NCI-H1417 treated with DMSO at 0.1 percent for 48 hours (cell line): ENCODE measurements around the gene PDCD7.
A peak's percentile ranks its signal among the peaks of the same experiment; 100 is the strongest.
"Not testable (repeated sequence)": the region's sequence is repeated elsewhere in the genome, so short reads cannot be mapped to it uniquely, and the experiment has no call there.

ENCODE experiments used
- DNase-seq: peaks from one replicate; lab custom pipeline; 2025; lab: John Stamatoyannopoulos, UW

PDCD7 gene

GRCh38 chr15:65130941-65131340, 2.7 kb downstream of the PDCD7 start:
- DNase-seq: no peak

GRCh38 chr15:65115542-65115941, 18.1 kb downstream of the PDCD7 start:
- peak; percentile 24 for DNase-seq

GRCh38 chr15:65115086-65115485, 18.5 kb downstream of the PDCD7 start, which contains the start of gene UBAP1L:
Gene UBAP1L, minus strand, starts transcription at chr15:65115200. Its CDS starts 8,985 bp downstream, at chr15:65106215.
- DNase-seq: no peak

- DNase-seq: no peak
These were observed 22.8 kb downstream of the PDCD7 start for GRCh38 chr15:65110676-65111292.

GRCh38 chr15:65106011-65106590, 27.5 kb downstream of the PDCD7 start:
- no peak for DNase-seq

- no peak for DNase-seq
These were observed 28.6 kb downstream of the PDCD7 start for GRCh38 chr15:65105038-65105437.

GRCh38 chr15:65102912-65103311, 30.7 kb downstream of the PDCD7 start:
- no peak for DNase-seq

DNA sequence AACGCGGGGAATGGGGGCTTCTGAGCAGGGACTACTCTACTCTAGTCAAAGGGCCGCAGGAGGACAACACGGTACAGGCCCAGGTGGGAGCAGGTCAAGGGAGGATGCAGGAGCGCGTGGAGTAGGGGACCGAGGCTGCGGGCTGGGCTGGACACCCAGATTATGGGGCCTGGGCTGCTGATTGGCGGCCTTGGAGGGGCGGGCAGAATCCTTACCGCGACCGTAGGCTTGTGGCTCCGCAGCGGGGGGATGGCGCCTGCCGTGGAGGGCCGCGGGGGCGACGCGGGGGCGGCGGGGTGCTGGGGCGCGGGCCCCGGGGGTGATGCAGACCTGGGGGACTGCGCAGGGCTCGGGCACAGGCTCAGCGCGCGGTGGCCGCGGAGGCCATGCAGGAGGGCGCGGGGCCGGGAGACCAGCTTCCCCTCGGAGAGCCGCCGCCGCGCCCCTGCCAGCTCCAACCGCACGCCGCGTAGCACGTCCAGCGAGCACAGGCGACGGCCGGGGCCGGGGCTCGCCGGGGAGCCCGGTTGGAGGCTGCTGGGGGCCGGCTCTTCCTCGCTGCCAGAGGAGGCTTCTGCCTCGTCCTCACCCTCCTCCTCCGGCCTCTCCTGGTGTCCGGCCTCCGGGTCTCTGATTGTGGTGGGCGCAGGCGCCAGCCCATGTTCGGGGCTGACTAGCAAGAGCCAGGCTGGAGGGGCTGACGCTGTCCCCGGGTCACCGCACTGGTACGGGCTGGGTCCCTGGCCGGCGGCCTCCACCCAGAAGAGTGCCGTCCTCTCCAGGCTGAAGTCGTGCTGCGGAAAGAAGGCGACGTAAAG, 31.5 kb downstream of the PDCD7 start:
- DNase-seq: no peak

- DNase-seq: no peak
These were observed 32.2 kb downstream of the PDCD7 start for GRCh38 chr15:65101411-65101890.

DNA sequence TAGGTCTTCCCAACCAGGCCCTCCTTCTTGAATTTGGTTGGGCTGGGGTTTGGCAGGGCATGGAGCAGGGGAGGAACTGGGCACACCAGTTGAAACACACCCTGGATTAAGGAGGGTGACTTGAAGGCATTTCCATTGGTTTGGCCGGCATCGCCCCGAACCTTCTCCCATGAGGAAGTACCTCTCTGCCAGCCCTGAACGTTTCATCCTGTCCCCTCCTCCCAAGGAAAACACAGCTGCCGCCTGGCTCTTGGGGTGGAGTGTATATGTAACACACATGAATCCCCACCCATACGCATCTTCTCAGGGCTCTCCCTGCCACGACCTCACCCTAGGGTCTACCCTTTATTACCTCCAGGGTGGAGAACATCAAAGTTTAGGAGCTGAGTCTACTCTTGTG, 33.2 kb downstream of the PDCD7 start:
- no peak for DNase-seq

- not testable (repeated sequence) for DNase-seq
These were observed 33.8 kb downstream of the PDCD7 start for GRCh38 chr15:65099801-65100200.

- no peak for DNase-seq
These were observed 34.3 kb downstream of the PDCD7 start for GRCh38 chr15:65099336-65099735.

DNA sequence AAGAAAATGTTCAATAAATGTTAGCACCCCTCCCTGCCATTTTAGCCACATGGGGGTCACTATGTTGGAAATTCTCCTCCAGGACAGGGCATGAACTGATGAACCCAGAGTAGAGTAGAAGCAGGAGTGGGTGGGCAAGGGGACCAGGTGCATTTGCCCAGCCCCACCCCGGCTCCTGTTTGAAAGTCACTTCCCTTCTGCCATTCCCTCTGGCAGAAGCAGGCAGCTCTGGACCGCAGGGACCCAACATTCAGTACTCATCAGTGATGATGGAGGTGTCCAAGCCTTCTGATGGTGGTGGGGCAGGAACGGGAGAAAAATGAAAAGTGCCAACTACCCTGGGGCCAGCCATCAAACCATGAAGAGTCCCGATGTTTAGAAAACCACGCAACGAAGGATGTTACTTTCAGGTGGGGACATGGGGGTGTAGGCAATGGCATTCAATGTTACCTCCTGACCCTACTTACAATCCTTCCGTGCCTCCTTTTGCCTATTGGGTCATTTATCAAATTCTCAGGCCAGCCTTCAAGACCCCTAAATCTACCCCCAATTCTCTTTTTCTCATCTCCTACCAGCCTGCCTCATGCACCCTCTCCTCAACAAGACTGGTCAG, 35.9 kb downstream of the PDCD7 start:
- DNase-seq: no peak

GRCh38 chr15:65096481-65097385, 36.9 kb downstream of the PDCD7 start:
- no peak for DNase-seq

DNA sequence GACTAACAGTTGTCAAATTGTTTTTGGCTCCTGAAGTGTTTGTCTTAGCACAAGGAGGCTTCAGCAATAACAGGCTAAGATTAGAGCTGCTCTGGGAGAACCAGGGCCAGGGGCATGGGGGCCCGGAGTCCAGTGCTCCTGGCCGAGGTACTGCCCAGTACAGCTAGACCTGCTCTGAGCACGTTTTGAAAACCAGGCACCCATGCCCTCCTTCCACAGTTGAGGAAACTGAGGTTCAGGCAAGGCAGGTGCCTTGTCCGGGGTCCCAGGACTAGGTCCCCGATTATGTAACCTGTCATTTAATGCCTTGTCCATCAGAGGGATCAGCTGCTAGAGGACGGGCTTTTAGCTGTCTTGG, 37.9 kb downstream of the PDCD7 start:
- no peak for DNase-seq

- no peak for DNase-seq
These were observed 38.4 kb downstream of the PDCD7 start for GRCh38 chr15:65095011-65095746.

GRCh38 chr15:65094294-65094995, 39.2 kb downstream of the PDCD7 start:
- no peak for DNase-seq

DNA sequence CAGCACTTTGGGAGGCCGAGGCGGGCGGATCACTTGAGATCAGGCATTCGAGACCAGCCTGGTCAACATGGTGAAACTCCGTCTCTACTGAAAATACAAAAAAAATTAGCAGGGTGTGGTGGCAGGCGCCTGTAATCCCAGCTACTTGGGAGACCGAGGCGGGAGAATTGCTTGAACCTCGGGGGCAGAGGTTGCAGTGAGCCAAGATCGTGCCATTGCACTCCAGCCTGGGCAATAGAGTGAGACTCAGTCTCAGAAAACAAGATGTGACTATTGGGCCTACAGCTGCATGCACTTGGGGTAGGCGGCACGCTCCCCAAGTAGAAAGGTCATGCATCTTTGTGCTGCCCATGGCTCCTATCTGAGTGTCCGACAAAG, 39.8 kb downstream of the PDCD7 start:
- DNase-seq: not testable (repeated sequence)

- no peak for DNase-seq
These were observed 40.5 kb downstream of the PDCD7 start for GRCh38 chr15:65092911-65093792.
